Measurements from ENCODE around the gene TSKU. TPM values are rescaled to one million over a fixed set of nuclear protein-coding genes. Genes with fewer than 3 reads are reported as not detected.
"Not testable (repeated sequence)": the region's sequence is repeated elsewhere in the genome, so short reads cannot be mapped to it uniquely, and the experiment has no call there.

The TSKU gene
- total RNA-seq, 3 donors from 2014 or later, result 51.1 to 360 (median 65.1) TPM

GRCh38 chr11:76788661-76789442 is 5.7 kb downstream of the TSKU start:
- Histone ChIP-seq H3K4me1 (peaks cover 20 to 55% of the 10 kb centered on the region in 2 donors), H3K27me3 (no peaks in the 10 kb centered on the region), H3K36me3 (no peaks in the 10 kb centered on the region), H3K27ac (peak overlapping the region; percentile 87 to 91), H3K9me3 (no peaks in the 10 kb centered on the region), H3K4me3 (peak overlapping the region in 2 of 3 donors; percentile 21 to 49)
- TF ChIP-seq POLR2AphosphoS5 (IDR thresholded peaks at IDR 0.05) (peak in 2 of 3 donors; percentile 36 to 58), POLR2A (IDR thresholded peaks at IDR 0.05) (no peak), CTCF (IDR thresholded peaks at IDR 0.05) (peak in 1 of 3 donors; percentile 14)
- intact Hi-C loops (cut with DNase I; ENCODE audit: low total_unique reads), result no loop called here
- peak; percentile 93 to 94 for DNase-seq (ENCODE audit: low spot score in 2 of 2)

GRCh38 chr11:76789443-76789719 is 6.2 kb downstream of the TSKU start:
- peaks cover 20 to 60% of the 10 kb centered on the region in 2 donors for H3K4me1 ChIP-seq
- no peak for DNase-seq (ENCODE audit: low spot score in 2 of 2)

DNA sequence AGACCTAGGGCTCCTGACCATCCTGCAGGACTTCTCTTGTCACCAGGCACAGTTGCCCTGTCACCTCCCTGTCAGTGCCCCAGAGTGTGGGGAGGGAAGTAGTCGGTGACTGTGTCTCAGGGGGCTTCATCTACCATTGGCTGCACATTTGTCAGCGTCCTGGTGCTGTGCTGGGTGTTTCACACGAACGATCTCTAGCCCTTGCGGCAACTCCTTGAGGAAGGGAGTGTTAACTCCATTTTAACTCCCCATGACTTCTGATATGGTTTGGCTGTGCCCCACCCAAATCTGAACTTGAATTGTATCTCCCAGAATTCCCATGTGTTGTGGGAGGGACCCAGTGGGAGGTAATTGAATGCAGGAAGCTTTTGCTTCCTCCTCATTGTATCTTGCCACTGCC is 7.1 kb downstream of the TSKU start:
- Histone ChIP-seq H3K27ac (peak overlapping the region in 1 of 2 donors; percentile 91), H3K4me1 (peaks cover 20 to 62% of the 10 kb centered on the region in 2 donors), H3K27me3 (no peaks in the 10 kb centered on the region), H3K4me3 (no peak overlapping the region), H3K36me3 (no peaks in the 10 kb centered on the region), H3K9me3 (no peaks in the 10 kb centered on the region)
- intact Hi-C loops (cut with DNase I; ENCODE audit: low total_unique reads), result no loop called here
- peak in 1 of 2 donors; percentile 17 for DNase-seq (ENCODE audit: low spot score in 2 of 2)
- TF ChIP-seq POLR2A (IDR thresholded peaks at IDR 0.05) (no peak), POLR2AphosphoS5 (IDR thresholded peaks at IDR 0.05) (no peak), CTCF (IDR thresholded peaks at IDR 0.05) (no peak)

More at GRCh38 chr11:76789443-76789719, 6.2 kb downstream of the TSKU start:
- TF ChIP-seq POLR2AphosphoS5 (IDR thresholded peaks at IDR 0.05) (no peak), POLR2A (IDR thresholded peaks at IDR 0.05) (no peak), CTCF (IDR thresholded peaks at IDR 0.05) (no peak)
- Histone ChIP-seq H3K27ac (peak overlapping the region; percentile 87 to 91), H3K9me3 (no peaks in the 10 kb centered on the region), H3K27me3 (no peaks in the 10 kb centered on the region), H3K4me3 (no peak overlapping the region), H3K36me3 (no peaks in the 10 kb centered on the region)
- intact Hi-C loops (cut with DNase I; ENCODE audit: low total_unique reads), result no loop called here

- peak in 1 of 2 donors; percentile 30 for DNase-seq (ENCODE audit: low spot score in 2 of 2)
- H3K27me3 ChIP-seq; H3K4me3 ChIP-seq; H3K36me3 ChIP-seq; H3K9me3 ChIP-seq; intact Hi-C loops (cut with DNase I; ENCODE audit: low total_unique reads): not testable (repeated sequence)
- H3K4me1 ChIP-seq, result peaks cover 20 to 52% of the 10 kb centered on the region in 2 donors
- H3K27ac ChIP-seq, result peak overlapping the region in 1 of 2 donors; percentile 43
Measured at GRCh38 chr11:76791002-76791770, 8.0 kb downstream of the TSKU start.

DNA sequence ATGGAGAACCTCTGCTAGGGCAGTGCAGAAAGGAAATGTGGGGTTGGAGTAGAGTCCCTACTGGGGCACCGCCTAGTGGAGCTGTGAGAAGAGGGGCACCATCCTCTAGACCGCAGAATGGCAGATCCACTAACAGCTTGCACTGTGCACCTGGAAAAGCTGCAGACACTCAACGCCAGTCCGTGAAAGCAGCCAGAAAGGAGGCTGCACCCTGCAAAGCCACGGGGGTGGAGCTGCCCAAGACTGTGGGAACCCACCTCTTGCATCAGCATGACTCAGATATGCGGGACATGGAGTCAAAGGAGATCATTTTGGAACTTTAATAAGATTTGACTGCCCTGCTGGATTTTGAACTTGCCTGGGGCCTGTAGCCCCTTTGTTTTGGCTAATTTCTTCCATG is 8.7 kb downstream of the TSKU start:
- Histone ChIP-seq H3K4me1 (peaks cover 20 to 47% of the 10 kb centered on the region in 2 donors), H3K27me3 (no peaks in the 10 kb centered on the region), H3K4me3 (no peak overlapping the region), H3K36me3 (no peaks in the 10 kb centered on the region), H3K9me3 (no peaks in the 10 kb centered on the region), H3K27ac (peak overlapping the region; percentile 57 to 72)
- TF ChIP-seq POLR2A (IDR thresholded peaks at IDR 0.05), result no peak
- TF ChIP-seq POLR2AphosphoS5 (IDR thresholded peaks at IDR 0.05), result peak in 1 of 3 donors; percentile 48
- DNase-seq (ENCODE audit: low spot score in 2 of 2), result peak in 1 of 2 donors; percentile 18
- intact Hi-C loops (cut with DNase I; ENCODE audit: low total_unique reads), result no loop called here
